Fibroblast of villous mesenchyme (primary cell): ENCODE measurements around the gene LIPT2. TPM values are rescaled to one million over a fixed set of nuclear protein-coding genes. Genes with fewer than 3 reads are reported as not detected.

Experiments used
- DNase-seq: peaks from one replicate; pipeline ENCODE4 v3.0.0-alpha.2; 2010; ENCODE audit warnings: low read depth
- H3K4me3 ChIP-seq: 2 replicates; pipeline ENCODE4 v1.5.1; 2011; ENCODE audit warnings: low read depth, mild to moderate bottlenecking, low read length
- total RNA-seq: library from RNA; depleted of rRNA; stranded (reverse); fragments of >200 nt; gene quantifications from 2 replicates; pipeline ENCODE4 v1.2.3, GENCODE V29; 2012
- TF ChIP-seq, protein P1 (sequence below): IDR thresholded peaks from 2 replicates; pipeline ENCODE4 v1.5.1; 2012; ENCODE audit warnings: low read depth, mild to moderate bottlenecking, low read length; ENCODE audit not compliant: insufficient read depth

The LIPT2 gene
- total RNA-seq, 1 donor = 1.7 TPM

DNA sequence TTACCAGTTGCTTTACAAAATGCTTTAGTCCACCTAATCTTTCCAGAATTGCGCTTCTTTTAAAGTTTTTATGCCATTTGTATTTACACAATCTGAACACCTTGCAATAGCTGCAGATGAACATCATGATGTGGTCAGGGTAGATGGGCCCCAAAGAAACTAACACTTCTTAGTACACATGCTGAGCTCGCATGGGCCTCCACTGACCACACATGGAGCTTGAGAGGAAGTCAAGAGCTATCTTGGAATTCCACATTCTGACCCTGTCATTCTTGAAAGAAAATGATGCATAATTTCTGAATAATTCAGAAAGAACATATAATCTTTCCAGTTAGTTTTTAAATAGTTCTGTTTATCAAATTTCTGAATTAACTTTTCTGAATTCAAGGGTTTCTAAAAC lies 7.7 kb downstream of the LIPT2 start:
- no peak for DNase-seq
- H3K4me3 ChIP-seq = no peak overlapping the region
- TF ChIP-seq, protein P1, sequence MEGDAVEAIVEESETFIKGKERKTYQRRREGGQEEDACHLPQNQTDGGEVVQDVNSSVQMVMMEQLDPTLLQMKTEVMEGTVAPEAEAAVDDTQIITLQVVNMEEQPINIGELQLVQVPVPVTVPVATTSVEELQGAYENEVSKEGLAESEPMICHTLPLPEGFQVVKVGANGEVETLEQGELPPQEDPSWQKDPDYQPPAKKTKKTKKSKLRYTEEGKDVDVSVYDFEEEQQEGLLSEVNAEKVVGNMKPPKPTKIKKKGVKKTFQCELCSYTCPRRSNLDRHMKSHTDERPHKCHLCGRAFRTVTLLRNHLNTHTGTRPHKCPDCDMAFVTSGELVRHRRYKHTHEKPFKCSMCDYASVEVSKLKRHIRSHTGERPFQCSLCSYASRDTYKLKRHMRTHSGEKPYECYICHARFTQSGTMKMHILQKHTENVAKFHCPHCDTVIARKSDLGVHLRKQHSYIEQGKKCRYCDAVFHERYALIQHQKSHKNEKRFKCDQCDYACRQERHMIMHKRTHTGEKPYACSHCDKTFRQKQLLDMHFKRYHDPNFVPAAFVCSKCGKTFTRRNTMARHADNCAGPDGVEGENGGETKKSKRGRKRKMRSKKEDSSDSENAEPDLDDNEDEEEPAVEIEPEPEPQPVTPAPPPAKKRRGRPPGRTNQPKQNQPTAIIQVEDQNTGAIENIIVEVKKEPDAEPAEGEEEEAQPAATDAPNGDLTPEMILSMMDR = no peak

DNA sequence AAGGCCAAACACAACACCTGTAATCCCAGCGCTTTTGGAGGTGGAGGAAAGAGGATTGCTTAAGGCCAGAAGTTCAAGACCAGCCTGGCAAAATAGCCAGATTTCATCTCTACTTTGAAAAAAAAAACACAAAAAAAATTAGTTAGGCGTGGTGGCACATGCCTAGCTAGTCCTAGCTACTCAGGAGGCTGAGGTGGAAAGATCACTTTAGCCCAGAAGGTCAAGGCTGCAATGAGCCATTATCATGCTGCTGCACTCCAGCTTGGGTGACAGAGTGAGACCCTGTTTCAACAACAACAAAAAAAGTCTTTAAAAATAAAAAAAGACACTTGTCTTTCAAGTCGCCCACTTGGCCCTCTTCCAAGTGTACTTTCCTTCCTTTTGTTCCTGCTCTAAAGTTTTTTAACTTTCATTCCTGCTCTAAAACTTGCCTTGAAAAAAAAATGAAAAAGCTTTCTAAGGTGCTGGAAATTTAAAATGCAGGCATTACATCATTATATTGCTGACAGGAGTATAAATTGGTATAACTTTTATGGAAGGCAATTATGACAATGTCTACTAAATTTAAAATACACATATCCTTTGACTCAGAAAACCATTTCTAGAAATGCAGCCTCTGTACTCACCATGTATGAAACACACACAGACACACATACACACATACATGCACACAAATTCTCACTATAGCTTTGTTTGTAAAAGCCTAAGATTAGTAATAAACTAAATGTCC lies 12.7 kb downstream of the LIPT2 start:
- no peak overlapping the region for H3K4me3 ChIP-seq
- no peak for DNase-seq

DNA sequence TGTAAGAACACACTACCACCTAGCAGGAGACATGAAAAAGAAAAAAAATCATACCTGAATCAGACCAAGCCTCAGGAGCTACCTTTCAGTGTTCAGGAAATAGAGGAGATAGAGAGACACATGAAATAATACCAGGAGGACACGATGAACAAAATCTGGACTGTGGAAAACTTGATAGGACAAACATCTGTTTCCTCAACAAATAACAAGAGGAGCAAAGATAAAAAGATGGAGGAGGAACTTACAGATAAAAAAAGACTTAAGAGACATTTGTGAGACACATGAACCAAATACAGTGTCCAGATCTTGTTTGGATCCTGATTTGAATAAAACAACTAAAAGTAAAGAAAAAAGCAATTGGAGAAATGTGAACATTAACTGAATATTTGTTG lies 13.8 kb downstream of the LIPT2 start:
- no peak overlapping the region for H3K4me3 ChIP-seq
- TF ChIP-seq, protein P1 = no peak
- DNase-seq = no peak

More for the DNA sequence above, 12.7 kb downstream of the LIPT2 start:
- TF ChIP-seq, protein P1 = no peak

DNA sequence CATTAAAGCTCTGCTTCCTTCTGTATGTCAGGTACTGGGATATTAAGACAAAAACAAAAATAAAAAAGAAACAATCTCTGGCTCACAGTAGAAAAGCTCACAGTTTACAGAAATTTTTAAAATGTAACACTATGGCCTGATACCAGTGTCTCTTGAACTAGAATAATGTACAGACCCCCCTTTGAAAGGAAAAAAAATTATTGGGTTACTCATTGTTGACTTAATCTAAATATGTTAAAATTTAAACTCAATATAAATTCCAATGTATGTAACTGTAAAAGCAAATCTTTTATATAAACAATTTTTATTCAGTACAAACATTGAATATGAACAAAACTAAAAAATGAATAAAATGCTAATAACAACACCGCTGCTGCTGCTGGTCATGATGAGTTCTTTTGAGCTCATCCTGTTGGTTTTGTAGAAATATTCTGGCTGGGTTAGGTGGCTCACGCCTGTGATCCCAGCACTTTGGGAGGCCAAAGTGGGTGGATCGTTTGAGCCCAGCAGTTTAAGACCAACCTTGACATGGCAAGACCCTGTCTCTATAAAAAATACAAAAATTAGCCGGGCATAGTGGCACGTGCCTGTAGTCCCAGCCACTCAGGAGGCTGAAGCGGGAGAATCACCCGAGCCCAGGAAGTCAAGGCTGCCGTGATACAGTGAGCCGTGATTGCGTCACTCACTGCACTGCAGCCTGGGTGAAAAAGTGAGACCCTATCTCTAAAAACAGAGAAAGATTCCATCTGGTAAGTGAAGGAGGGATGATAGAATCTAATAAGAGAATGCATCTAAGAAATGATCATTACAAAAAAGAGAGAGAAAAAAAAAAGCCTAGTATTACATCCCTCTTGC lies 14.4 kb downstream of the LIPT2 start:
- H3K4me3 ChIP-seq = no peak overlapping the region
- TF ChIP-seq, protein P1 = no peak
- no peak for DNase-seq

DNA sequence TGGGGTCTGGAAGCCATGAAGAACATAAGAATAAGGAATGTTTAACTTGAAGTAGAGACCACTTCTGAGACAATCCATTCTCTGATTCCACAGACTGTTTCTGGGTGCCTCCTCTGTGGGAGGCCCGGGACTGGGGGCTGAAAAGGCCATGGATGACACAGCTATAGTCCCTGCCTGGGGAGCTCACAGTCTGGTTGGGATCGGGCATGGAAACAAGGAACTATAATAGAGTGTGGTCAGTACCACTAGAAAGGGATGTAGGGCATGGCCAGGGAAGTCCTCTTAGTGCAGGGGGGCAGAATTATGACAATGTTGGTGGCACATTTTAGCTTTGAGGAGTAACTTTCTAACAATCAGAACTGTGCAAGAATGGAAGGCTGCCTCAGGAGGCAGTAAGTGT lies 17.0 kb downstream of the LIPT2 start:
- H3K4me3 ChIP-seq = no peak overlapping the region
- DNase-seq = no peak
- TF ChIP-seq, protein P1 = no peak

DNA sequence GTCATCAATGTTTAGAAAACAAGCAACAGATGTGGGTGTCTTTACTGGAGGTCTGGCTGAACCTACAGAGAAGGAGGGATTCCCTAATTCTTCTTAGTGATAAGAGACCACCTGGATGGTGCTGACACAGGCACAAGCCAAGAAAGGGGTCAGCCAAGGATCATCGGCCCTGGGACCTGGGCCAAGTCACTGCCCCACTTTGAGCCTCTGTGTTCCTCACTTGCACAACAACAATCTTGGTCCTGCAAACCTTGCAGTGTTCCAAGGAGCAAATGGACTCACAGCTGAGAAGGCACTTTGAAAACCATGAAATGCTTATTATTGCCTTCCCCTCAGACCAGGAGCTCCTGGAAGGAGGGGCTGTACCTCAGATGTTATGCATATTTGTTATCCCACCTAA lies 19.2 kb downstream of the LIPT2 start:
- DNase-seq = no peak
- TF ChIP-seq, protein P1 = no peak
- no peak overlapping the region for H3K4me3 ChIP-seq
